Fibroblast of pulmonary artery (primary cell): ENCODE data around the gene SNU13.
A peak's percentile ranks its signal among the peaks of the same experiment; 100 is the strongest.
"Not testable (repeated sequence)": the region's sequence is repeated elsewhere in the genome, so short reads cannot be mapped to it uniquely, and the experiment has no call there.

Experiments used
- DNase-seq: peaks from one replicate; pipeline ENCODE4 v3.0.0-alpha.2; 2010; ENCODE audit warnings: low read depth
- H3K4me3 ChIP-seq: replicated peaks from 2 replicates; pipeline ENCODE4 v1.5.1; 2011; ENCODE audit warnings: low read depth, mild to moderate bottlenecking, control low read depth, low read length, moderate library complexity
- TF ChIP-seq, protein P1 (sequence below): IDR thresholded peaks from 2 replicates; pipeline ENCODE4 v1.5.1; 2011; ENCODE audit warnings: mild to moderate bottlenecking, control low read depth, low read length, inconsistent platforms; ENCODE audit errors: missing control alignments

Gene SNU13

DNA sequence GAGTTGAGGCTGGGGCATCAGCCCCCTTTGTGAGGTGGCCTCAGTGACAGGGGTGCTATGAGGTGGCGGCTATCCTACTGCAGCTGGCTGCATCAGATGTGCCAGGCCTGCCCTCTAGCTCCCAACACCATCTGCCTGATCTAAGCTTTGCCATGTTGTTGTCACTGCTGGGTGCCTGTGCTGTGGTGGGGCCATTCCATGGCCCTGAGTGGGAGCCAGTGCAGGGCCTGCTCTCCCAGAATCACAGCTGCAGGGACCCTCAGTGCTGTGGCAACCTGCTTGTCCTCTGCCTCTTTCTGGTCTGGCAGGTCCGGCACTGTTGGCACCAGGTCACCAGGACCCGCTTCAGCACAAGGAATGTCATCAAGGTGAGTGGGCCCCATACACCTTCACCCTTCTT lies 1.8 kb upstream of the SNU13 start:
- H3K4me3 ChIP-seq, result no peak overlapping the region
- TF ChIP-seq, protein P1, sequence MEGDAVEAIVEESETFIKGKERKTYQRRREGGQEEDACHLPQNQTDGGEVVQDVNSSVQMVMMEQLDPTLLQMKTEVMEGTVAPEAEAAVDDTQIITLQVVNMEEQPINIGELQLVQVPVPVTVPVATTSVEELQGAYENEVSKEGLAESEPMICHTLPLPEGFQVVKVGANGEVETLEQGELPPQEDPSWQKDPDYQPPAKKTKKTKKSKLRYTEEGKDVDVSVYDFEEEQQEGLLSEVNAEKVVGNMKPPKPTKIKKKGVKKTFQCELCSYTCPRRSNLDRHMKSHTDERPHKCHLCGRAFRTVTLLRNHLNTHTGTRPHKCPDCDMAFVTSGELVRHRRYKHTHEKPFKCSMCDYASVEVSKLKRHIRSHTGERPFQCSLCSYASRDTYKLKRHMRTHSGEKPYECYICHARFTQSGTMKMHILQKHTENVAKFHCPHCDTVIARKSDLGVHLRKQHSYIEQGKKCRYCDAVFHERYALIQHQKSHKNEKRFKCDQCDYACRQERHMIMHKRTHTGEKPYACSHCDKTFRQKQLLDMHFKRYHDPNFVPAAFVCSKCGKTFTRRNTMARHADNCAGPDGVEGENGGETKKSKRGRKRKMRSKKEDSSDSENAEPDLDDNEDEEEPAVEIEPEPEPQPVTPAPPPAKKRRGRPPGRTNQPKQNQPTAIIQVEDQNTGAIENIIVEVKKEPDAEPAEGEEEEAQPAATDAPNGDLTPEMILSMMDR, result no peak
- no peak for DNase-seq

DNA sequence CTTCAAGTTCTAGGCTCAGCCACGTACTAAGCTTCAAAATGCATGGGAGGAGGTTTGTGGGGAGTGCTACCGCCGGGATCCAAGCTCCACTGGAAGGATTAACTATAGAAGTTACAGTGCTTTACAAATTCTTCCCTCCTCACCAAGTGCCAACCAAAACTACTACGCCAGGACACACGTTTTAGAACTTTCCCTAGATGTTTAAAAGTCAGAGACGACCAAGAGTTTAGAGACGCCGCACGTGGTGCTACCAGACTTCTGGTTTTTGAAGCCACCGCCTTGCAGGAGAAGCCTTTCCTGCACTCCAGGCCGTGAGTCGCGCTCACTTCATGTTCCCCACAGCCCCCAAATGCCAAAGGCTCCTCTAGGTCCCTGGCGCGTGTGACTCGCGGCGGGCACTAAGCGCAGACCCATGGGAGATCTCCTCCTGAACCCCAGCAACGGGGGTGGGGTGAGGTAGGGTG lies 734 bp downstream of the SNU13 start:
- TF ChIP-seq, protein P1, result no peak
- peak; percentile 26 for DNase-seq
- H3K4me3 ChIP-seq, result peak overlapping the region; percentile 93

DNA sequence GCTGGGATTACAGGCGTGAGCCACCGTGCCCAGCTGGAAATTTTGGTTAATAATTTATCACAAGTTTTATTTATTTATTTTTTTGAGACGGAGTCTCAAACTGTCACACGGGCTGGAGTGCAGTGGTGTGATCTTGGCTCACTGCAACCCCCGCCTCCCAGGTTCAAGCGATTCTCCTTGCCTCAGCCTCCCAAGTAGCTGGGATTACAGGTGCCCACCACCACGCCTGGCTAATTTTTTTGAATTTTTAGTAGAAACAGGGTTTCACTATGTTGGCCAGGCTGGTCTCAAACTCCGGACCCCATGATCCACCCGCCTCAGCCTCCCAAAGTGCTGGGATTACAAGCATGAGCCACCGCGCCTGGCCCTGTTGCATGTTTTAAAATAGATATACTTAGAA lies 1.8 kb downstream of the SNU13 start:
- peak overlapping the region; percentile 93 for H3K4me3 ChIP-seq
- DNase-seq, result not testable (repeated sequence)

DNA sequence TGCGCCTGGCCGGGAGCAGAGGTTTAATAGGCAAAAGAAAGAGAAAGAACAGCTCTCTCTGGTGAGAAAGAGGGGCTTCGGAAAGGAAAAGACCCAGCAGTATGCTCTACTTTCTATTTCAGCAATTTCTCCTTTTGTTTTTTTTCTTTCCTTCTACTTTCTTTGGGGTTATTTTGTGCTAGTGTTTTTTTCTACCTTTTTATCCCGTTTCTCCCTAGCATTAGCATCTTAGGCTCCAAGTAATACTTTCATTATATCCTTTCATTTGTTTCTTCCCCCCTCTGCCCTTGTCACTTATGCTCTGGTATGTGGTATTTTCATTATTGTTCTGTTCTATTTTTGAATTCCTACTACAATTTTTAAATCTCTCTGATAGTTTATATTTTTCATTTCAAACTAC lies 4.5 kb downstream of the SNU13 start:
- TF ChIP-seq, protein P1, result no peak
- H3K4me3 ChIP-seq, result no peak overlapping the region
- DNase-seq, result no peak

DNA sequence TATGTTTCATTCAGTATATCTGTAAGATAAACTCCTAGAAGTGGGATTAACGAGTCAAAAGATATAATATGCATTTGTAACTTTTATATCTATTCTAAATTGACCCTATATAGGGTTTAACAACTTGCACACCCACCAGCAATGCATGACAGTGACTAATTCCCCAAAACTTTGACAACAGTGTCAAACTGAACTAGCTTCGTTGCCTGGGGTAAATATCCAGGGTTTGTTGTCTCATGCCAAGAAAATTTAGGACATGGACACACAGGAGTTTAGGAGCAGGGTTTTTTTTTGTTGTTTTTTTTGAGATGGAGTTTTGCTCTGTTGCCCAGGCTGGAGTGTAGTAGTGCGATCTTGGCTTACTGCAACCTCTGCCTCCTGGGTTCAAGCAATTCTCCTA lies 5.1 kb downstream of the SNU13 start:
- TF ChIP-seq, protein P1, result no peak
- no peak overlapping the region for H3K4me3 ChIP-seq

DNA sequence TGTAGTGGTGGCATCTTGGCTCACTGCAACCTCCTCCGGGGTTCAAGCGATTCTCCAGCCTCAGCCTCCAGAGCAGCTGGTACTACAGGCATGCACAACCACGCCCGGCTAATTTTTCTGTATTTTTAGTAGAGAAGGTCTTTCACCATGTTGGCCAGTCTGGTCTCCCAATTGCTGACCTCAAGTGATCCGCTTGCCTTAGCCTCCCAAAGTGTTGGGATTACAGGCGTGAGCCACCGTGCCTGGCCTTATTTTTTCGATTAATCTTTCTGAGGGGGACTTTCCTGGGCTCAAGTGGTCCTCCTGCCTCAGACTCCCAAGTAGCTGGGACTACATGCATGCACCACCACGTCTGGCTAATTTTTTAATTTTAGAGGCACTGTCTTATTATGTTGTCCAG lies 5.6 kb downstream of the SNU13 start:
- H3K4me3 ChIP-seq, result peak overlapping the region; percentile 80
- TF ChIP-seq, protein P1, result no peak
- DNase-seq, result no peak

More for the DNA sequence above, 5.1 kb downstream of the SNU13 start:
- no peak for DNase-seq

DNA sequence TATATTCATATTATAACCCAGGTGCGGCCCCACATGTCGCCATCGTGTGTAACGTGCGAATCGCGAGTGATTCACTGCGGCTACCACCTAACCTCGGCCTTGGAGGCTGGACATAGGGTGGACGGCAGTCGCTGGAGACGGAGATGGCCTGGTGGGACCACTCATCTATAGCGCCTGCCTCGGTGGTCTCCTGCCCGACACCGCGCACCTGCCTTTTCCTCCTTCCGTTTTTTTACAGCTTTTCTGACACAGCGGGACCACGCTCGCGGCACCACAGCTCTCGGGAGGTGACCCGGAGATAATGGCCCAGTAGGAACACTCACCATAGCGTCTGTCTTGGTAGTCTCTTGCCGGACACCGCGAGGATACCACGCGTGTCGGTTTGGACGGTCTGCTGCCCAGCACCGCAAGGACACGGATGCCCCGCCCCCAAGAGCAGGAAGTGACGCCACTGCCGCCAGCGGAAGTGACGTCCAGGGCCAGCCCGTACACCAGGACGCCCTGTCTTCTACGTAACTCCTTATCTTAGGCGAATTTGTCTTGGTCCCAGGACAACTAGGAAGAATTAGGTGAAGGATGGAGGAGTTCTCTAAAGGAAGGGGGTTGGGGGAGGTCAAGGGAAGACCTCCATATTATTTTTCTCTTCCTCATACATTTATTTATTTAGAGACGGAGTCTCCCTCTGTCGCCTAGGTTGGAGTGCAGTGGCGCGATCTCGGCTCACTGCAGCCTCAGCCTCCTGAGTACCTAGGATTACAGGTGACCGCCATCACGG lies 6.4 kb downstream of the SNU13 start:
- peak; percentile 93 for DNase-seq
- H3K4me3 ChIP-seq, result peak overlapping the region; percentile 80
- TF ChIP-seq, protein P1, result no peak
